CD4-positive, CD25-positive, alpha-beta regulatory T cell (primary cell): ENCODE measurements around the gene NSMF. TPM values are rescaled to one million over a fixed set of nuclear protein-coding genes. Genes with fewer than 3 reads are reported as not detected.

Experiments
- ATAC-seq, 2 donors: fragments of 150-1000 bp; cut with Tn5 transposase; one replicate each; pipeline ENCODE4 v1.10.0; 2021; ENCODE audit warnings: low read depth in 2 of 2, moderate number of reproducible peaks in 2 of 2, moderate library complexity in 1 of 2
- DNase-seq, 3 donors: peaks; one replicate each; pipeline versions ENCODE4 v3.0.0 to v3.0.0-alpha.2; 2012 to 2022; ENCODE audit warnings: mixed read lengths in 1 of 3
- H3K27ac ChIP-seq: one replicate; pipeline ENCODE4 v1.7.0; 2013; ENCODE audit warnings: mild to moderate bottlenecking, low read length; ENCODE audit not compliant: insufficient read depth, poor library complexity, severe bottlenecking
- H3K27me3 ChIP-seq: one replicate; pipeline ENCODE4 v1.7.0; 2013; ENCODE audit warnings: low read length; ENCODE audit not compliant: control insufficient read depth, insufficient read depth
- H3K36me3 ChIP-seq: one replicate; pipeline ENCODE4 v1.7.0; 2013; ENCODE audit warnings: mild to moderate bottlenecking, low read length, moderate library complexity; ENCODE audit not compliant: control insufficient read depth, insufficient read depth
- H3K4me1 ChIP-seq: 2 replicates; pipeline ENCODE4 v1.7.0; 2013; ENCODE audit warnings: mild to moderate bottlenecking, low read length; ENCODE audit not compliant: insufficient read depth, control insufficient read depth, poor library complexity, severe bottlenecking
- H3K4me3 ChIP-seq: one replicate; pipeline ENCODE4 v1.7.0; 2013; ENCODE audit warnings: low read depth, mild to moderate bottlenecking, low read length, moderate library complexity
- H3K9me3 ChIP-seq, 2 experiments: 1 replicate in 1 of 2; 2 replicates in 1 of 2; pipeline ENCODE4 v1.7.0; 2013; ENCODE audit warnings: low read length in 2 of 2, mild to moderate bottlenecking in 1 of 2, moderate library complexity in 1 of 2; ENCODE audit not compliant: control insufficient read depth in 2 of 2
- H3K27ac Mint-ChIP-seq, 3 donors: one replicate each; pipeline ENCODE4 v1.8.0; 2020 to 2022; ENCODE audit warnings: mild to moderate bottlenecking in 3 of 3, mixed read lengths in 3 of 3, moderate library complexity in 2 of 3
- H3K27me3 Mint-ChIP-seq: one replicate; pipeline ENCODE4 v1.8.0; 2022; ENCODE audit warnings: mild to moderate bottlenecking, mixed read lengths
- H3K36me3 Mint-ChIP-seq: one replicate; pipeline ENCODE4 v1.8.0; 2020; ENCODE audit warnings: mixed read lengths
- H3K4me1 Mint-ChIP-seq, 4 donors: one replicate each; pipeline ENCODE4 v1.8.0; 2020 to 2022; ENCODE audit warnings: mixed read lengths in 4 of 4, mild to moderate bottlenecking in 1 of 4
- H3K4me3 Mint-ChIP-seq, 4 donors: one replicate each; pipeline ENCODE4 v1.8.0; 2020 to 2022; ENCODE audit warnings: mild to moderate bottlenecking in 4 of 4, mixed read lengths in 4 of 4, moderate library complexity in 3 of 4
- H3K9me3 Mint-ChIP-seq, 7 donors: one replicate each; pipeline ENCODE4 v1.8.0; 2020 to 2022; ENCODE audit warnings: mixed read lengths in 7 of 7, mild to moderate bottlenecking in 3 of 7, moderate library complexity in 2 of 7
- polyA plus RNA-seq, 4 donors: library from polyadenylated mRNA; unstranded; fragments of 300-500 nt; fragmentation: Illumina TruSeq; gene quantifications; one replicate each; pipeline ENCODE4 v1.2.3, GENCODE V29; 2021
- total RNA-seq: library from RNA; stranded (reverse); gene quantifications from one replicate; pipeline ENCODE4 v1.2.3, GENCODE V29; 2022

Gene NSMF
- total and polyA plus RNA-seq, 5 donors from 2014 or later, result 9.3 to 109 (median 13.8) TPM

DNA sequence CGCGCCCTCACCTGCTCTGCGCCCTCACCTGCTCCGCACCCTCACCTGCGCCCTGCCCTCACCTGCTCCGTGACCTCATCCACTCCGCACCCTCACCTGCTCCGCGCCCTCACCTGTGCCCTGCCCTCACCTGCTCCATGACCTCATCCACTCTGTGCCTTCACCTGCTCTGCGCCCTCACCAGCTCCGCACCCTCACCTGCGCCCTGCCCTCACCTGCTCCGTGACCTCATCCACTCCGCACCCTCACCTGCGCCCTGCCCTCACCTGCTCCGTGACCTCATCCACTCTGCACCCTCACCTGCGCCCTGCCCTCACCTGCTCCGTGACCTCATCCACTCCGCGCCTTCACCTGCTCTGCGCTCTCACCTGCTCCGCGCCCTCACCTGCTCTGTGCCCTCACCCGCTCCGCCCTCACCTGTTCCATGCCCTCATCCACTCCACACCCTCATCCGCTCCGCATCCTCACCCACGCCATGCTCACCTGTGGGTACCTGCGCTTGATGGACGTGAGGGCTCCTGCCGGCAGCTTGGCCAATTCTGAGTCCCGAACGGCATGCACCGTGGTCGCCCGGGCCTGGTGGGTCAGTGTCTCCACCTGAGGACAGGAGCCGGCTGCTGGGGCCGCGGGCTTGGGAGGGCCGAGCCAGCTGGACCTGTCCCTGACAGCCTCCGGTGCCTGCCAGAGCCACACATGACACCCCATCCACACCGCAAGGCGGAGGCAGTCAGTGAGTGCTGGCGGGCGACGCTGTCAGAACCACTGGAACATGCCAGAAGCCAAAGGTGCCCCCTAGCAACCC is 35.6 kb upstream of the NSMF start:
- H3K27ac ChIP-seq, result no peak overlapping the region
- H3K4me1 Mint-ChIP-seq, result peaks cover 3 to 10% (median 8%) of the 10 kb centered on the region in 4 donors

DNA sequence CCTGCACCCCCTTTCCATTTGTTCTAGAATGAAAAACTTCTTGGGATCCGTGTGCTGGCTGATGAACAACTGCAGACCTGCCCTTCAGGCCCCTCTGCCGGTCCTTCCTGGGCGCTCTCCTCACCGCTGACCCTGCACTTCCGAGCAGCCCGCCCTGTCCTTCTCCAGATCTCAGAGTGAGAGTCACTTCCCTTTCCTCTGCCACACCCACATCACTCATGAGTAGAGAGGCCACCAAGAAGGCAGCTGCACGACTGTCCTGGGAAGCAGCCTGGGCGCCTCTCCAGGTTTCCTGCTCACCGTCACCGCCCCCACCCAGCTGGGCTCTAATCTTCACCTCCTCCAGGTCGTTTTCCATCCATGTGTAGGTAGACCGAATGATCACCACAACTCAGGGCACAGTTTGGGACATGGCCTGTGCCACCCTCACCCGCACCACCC is 35.0 kb upstream of the NSMF start:
- Histone ChIP-seq H3K27me3 (no peaks in the 10 kb centered on the region), H3K36me3 (no peaks in the 10 kb centered on the region), H3K9me3 (no peaks in the 10 kb centered on the region), H3K4me1 (no peaks in the 10 kb centered on the region), H3K27ac (no peak overlapping the region), H3K4me3 (no peak overlapping the region)
- ATAC-seq, result peak in 1 of 2 donors; percentile 38
- peaks cover 3 to 10% (median 8%) of the 10 kb centered on the region in 4 donors for H3K4me1 Mint-ChIP-seq
- H3K27ac Mint-ChIP-seq, result peak overlapping the region; percentile 40 to 86 (median 41)
- no peaks in the 10 kb centered on the region for H3K36me3 Mint-ChIP-seq
- no peaks in the 10 kb centered on the region for H3K9me3 Mint-ChIP-seq
- no peak for DNase-seq
- H3K27me3 Mint-ChIP-seq, result no peaks in the 10 kb centered on the region
- peak overlapping the region in 1 of 4 donors; percentile 57 for H3K4me3 Mint-ChIP-seq

More for the DNA sequence above, 35.6 kb upstream of the NSMF start:
- DNase-seq, result no peak
- ATAC-seq, result no peak
- H3K27ac Mint-ChIP-seq, result peak overlapping the region; percentile 40 to 83 (median 41)
- H3K36me3 Mint-ChIP-seq, result no peaks in the 10 kb centered on the region
- no peak overlapping the region for H3K4me3 Mint-ChIP-seq
- H3K27me3 Mint-ChIP-seq, result no peaks in the 10 kb centered on the region
- no peaks in the 10 kb centered on the region for H3K27me3 ChIP-seq
- no peaks in the 10 kb centered on the region for H3K4me1 ChIP-seq
- no peaks in the 10 kb centered on the region for H3K36me3 ChIP-seq
- no peaks in the 10 kb centered on the region for H3K9me3 ChIP-seq
- H3K9me3 Mint-ChIP-seq, result no peaks in the 10 kb centered on the region
- no peak overlapping the region for H3K4me3 ChIP-seq

DNA sequence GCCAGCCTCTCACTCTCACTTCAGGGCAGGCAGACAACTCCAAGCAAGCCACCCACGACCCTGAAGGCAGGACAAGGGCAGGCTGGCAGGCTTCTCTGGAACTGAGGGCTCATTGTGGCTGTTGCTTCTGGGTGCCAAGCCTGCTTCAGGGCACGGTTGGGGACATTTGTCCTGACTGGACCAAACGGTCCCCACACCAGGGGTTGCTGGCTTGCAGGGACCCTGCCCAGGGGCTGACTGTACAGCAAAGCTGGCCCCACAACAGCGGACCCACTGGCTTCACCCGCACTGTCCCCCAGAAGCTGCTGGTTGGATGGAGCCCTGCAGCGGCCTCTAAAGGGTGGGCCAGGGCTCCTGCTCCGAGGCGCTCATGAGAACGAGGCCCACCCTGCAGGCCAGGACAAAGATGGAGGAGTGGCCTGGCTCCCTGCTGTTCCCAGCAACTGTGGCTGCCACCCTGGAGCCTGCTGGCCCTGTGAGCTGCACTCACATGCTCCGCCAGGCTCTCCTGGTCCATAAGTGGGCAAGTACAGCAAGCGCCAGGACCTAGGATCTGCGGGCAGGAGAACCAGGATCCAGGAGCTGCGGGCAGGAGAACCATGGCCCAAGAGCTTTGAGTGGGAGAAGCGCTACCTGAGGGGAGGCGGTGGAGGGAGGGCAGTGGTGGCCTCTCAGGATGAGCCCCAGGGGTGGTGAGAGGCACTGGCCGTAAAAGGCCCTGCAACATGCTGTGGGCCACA is 34.4 kb upstream of the NSMF start:
- Mint-ChIP-seq H3K27ac (peak overlapping the region in 1 of 3 donors; percentile 86), H3K4me3 (no peak overlapping the region), H3K36me3 (no peaks in the 10 kb centered on the region), H3K4me1 (peaks cover 3 to 10% (median 8%) of the 10 kb centered on the region in 4 donors), H3K27me3 (no peaks in the 10 kb centered on the region), H3K9me3 (no peaks in the 10 kb centered on the region)
- DNase-seq (no peak), ATAC-seq (no peak)
- H3K27me3 ChIP-seq, result no peaks in the 10 kb centered on the region
- H3K9me3 ChIP-seq, result no peaks in the 10 kb centered on the region
- no peak overlapping the region for H3K4me3 ChIP-seq
- H3K36me3 ChIP-seq, result no peaks in the 10 kb centered on the region
- H3K4me1 ChIP-seq, result no peaks in the 10 kb centered on the region
- no peak overlapping the region for H3K27ac ChIP-seq

DNA sequence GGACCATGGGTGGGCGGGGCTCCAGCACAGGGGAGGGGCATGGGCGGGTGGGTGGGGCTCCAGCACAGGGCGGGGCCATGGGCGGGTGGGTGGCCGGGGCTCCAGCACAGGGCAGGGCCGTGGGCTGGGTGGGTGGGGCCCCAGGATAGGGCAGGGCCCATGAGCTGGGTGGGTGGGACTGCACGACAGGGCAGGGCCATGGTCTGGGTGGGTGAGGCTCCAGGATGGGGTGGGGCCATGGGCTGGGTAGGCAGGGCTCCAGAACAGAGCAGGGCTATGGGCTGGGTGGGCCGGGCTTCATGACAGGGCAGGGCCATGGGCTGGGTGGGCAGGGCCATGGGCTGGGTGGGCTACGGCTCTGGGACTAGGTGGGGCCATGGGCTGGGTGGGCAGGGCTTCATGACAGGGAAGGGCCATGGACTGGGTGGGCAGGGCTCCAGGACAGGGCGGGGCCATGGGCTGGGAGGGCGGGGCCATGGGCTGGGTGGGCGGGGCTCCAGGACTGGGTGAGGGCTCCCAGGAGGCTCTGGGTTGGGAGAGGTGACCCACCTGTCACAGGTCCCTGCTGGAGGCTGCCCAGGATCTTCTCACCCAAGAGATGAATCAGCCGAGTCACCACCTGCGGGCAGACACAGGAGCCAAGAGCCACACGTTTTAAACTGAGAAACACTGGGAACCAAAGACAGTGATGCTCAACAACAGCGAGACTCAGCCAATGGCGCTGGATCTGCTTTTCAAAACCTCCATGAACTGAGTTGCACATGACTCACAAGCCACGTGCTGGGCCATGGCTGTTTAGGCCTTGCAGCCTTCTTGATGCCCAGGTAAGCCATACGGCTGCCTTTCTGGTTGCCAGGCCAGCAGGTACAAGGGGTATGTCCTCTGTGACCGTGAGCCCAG is 33.6 kb upstream of the NSMF start:
- no peaks in the 10 kb centered on the region for H3K36me3 Mint-ChIP-seq
- H3K4me3 ChIP-seq, result no peak overlapping the region
- H3K36me3 ChIP-seq, result no peaks in the 10 kb centered on the region
- ATAC-seq (no peak), DNase-seq (peak in 2 of 3 donors; percentile 11 to 19)
- no peaks in the 10 kb centered on the region for H3K9me3 Mint-ChIP-seq
- no peak overlapping the region for H3K27ac Mint-ChIP-seq
- H3K27me3 Mint-ChIP-seq, result no peaks in the 10 kb centered on the region
- H3K27ac ChIP-seq, result no peak overlapping the region
- no peaks in the 10 kb centered on the region for H3K9me3 ChIP-seq
- H3K27me3 ChIP-seq, result no peaks in the 10 kb centered on the region
- no peak overlapping the region for H3K4me3 Mint-ChIP-seq
- no peaks in the 10 kb centered on the region for H3K4me1 ChIP-seq
- H3K4me1 Mint-ChIP-seq, result peaks cover 3 to 10% (median 8%) of the 10 kb centered on the region in 4 donors

DNA sequence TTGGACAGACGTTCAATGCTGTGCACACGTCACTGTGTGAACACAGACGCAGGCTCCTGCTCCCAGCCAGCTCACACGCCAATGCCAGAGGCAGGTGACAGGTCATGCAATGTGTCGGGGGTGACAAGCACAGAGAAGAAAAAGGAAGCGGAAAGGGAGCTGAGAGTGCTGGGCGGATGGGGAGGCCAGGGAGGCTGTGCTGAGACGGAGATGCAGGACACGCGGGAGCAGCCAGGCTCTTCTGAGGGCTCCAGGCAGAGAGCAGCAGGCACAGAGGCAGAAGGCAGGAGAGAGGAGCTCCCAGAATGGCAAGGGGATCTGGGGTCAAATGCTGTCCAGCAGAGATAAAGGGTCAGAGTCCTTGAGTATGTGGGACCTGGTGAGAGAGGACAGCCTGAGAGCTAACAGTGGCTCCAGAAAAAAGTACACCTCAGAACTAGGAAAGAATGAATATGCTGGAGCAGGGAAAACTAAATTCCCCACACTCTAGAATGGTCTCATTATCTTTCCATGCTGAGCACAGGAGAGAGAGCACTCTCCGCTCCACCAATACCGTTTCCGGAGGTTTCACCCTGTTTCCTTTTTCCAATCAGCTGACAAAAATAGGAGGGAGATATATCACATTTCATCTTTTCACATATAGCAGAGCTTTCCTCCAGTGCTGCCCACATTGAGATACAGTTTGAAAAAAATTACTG is 32.8 kb upstream of the NSMF start:
- Mint-ChIP-seq H3K36me3 (no peaks in the 10 kb centered on the region), H3K4me3 (peak overlapping the region in 2 of 4 donors; percentile 39 to 81), H3K27ac (no peak overlapping the region), H3K4me1 (peaks cover 3 to 10% (median 8%) of the 10 kb centered on the region in 4 donors), H3K27me3 (no peaks in the 10 kb centered on the region), H3K9me3 (no peaks in the 10 kb centered on the region)
- H3K4me3 ChIP-seq, result no peak overlapping the region
- no peaks in the 10 kb centered on the region for H3K4me1 ChIP-seq
- H3K27ac ChIP-seq, result no peak overlapping the region
- DNase-seq, result no peak
- no peaks in the 10 kb centered on the region for H3K9me3 ChIP-seq
- no peaks in the 10 kb centered on the region for H3K36me3 ChIP-seq
- no peaks in the 10 kb centered on the region for H3K27me3 ChIP-seq
- no peak for ATAC-seq

DNA sequence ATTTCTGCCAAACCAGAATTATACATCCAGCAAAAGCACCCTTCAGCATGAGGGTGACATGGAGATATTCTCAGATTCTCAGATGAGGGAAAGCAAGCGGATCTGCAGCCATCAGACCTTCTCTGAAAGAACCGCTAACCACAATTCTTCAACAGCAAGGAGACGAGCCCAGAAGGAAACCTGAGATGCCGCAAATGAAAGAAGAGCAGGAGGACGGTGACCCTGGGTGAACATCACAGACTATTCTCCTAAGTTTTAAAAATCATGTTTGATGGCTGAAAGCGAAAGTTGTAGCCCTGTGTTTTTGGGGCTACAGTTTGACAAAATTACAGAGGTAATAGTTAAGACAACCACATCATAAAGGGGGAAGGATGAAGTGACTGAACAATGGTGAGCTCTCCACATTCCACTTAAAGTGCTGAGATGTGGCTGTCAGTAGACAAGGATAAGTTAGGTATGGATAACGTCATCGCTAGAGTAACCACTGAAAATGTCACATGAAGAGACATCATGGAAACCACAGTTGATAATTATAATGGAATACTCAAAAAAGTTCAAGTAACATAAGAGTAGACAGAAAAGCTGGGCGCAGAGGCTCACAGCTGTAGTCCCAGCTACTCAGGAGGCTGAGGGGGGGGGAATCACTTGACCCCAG is 31.5 kb upstream of the NSMF start:
- Histone ChIP-seq H3K27me3 (no peaks in the 10 kb centered on the region), H3K27ac (no peak overlapping the region), H3K9me3 (no peaks in the 10 kb centered on the region), H3K36me3 (no peaks in the 10 kb centered on the region), H3K4me3 (no peak overlapping the region), H3K4me1 (no peaks in the 10 kb centered on the region)
- Mint-ChIP-seq H3K27ac (peak overlapping the region in 1 of 3 donors; percentile 60), H3K27me3 (no peaks in the 10 kb centered on the region), H3K4me1 (peaks cover 3 to 10% (median 8%) of the 10 kb centered on the region in 4 donors), H3K4me3 (no peak overlapping the region), H3K36me3 (no peaks in the 10 kb centered on the region), H3K9me3 (no peaks in the 10 kb centered on the region)
- DNase-seq, result no peak
- no peak for ATAC-seq
